Peyer's patch (tissue), 4 donors: ENCODE results near the gene CNTN4.

ENCODE experiments used
- POLR2A ChIP-seq, 2 donors: fragments of 450-650 bp; IDR thresholded peaks; one replicate each; pipeline ENCODE4 v1.5.1; 2017; ENCODE audit warnings: antibody characterized with exemption in 2 of 2, mild to moderate bottlenecking in 2 of 2, moderate library complexity in 2 of 2
- TF ChIP-seq, protein P1 (sequence below), 6 experiments: fragments of 450-650 bp in 4 of 6; fragments of 200-600 bp in 2 of 6; sonication (generic) in 1 of 6; IDR thresholded peaks; one replicate each; pipeline ENCODE4 v1.5.1; 2017 to 2019; ENCODE audit warnings: antibody characterized with exemption in 6 of 6, mild to moderate bottlenecking in 3 of 6, moderate library complexity in 1 of 6

DNA sequence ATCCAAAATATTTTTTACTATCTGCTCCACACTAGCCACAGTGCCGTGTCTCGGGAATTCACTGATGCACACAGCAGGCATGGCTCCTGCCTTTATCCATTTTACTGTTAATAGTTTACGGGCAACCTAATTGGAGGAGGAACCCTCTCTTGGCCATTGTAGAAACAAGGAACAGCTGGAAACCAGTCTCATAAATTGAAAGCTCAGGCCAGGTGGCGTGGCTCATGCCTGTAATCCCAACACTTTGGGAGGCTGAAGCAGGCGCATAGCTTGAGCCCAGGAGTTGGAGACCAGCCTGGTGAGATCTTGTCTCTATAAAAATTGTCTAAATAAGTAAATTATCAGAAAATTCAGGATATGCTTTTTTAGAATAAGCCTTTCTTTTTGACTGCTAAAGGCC is 972.5 kb downstream of the CNTN4 start:
- TF ChIP-seq, protein P1, sequence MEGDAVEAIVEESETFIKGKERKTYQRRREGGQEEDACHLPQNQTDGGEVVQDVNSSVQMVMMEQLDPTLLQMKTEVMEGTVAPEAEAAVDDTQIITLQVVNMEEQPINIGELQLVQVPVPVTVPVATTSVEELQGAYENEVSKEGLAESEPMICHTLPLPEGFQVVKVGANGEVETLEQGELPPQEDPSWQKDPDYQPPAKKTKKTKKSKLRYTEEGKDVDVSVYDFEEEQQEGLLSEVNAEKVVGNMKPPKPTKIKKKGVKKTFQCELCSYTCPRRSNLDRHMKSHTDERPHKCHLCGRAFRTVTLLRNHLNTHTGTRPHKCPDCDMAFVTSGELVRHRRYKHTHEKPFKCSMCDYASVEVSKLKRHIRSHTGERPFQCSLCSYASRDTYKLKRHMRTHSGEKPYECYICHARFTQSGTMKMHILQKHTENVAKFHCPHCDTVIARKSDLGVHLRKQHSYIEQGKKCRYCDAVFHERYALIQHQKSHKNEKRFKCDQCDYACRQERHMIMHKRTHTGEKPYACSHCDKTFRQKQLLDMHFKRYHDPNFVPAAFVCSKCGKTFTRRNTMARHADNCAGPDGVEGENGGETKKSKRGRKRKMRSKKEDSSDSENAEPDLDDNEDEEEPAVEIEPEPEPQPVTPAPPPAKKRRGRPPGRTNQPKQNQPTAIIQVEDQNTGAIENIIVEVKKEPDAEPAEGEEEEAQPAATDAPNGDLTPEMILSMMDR (IDR thresholded peaks at IDR 0.05), result no peak
- no peak for TF ChIP-seq POLR2A (IDR thresholded peaks at IDR 0.05)
